ENCODE measurements around the gene TPRN.

- TF ChIP-seq SUZ12 (IDR thresholded peaks at IDR 0.05; ENCODE audit: extremely low read depth, insufficient read depth, insufficient read length) (no peak), ZNF274 (IDR thresholded peaks at IDR 0.05; ENCODE audit: low read depth, low read length) (no peak), YY1 (IDR thresholded peaks at IDR 0.05; ENCODE audit: insufficient read depth, insufficient read length) (no peak)
Measured at GRCh38 chr9:137163365-137163715, 37.2 kb downstream of the TPRN start.
